ENCODE results near the gene MAGI2.

Gene MAGI2

DNA sequence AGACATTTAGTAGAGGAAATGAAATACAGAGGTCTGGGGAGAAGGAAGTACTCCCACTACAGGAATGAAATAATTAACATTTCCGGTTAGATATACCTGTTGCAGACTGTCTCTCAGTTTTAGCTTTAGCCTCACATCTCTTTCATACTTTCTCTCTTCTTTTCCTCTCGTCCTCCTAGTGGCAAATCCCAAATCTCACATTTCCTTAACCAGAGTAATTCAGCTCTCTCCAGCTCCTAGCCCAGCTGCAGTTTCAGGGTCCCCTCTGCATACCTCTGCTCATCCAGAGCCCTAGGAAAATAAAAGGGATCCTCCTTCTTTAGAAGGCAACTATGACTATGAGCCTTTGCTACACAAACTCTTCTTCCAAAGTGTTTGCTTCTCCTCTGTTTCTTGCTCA, 1011.7 kb downstream of the MAGI2 start:
- DNase-seq: peak; percentile 11

DNA sequence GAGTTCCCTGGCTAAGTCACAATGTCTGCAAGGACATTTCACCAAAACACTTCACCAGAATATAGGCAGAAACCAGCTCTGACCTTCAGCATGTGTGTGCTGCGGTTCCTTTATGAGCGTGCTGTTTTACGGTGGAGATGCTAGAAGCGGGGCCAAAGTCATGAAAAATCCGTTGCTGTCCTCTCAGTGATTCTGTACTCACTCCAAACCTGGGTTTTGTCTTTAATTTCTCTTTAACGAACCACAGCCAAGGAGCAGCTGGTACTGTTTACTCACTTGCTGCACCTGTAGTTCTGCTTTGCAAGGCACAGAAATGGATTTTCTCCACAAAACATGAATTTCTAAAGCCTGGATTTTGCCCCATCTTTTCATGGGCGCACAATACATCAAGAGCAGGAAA, 1015.0 kb downstream of the MAGI2 start:
- peak; percentile 52 for DNase-seq

DNA sequence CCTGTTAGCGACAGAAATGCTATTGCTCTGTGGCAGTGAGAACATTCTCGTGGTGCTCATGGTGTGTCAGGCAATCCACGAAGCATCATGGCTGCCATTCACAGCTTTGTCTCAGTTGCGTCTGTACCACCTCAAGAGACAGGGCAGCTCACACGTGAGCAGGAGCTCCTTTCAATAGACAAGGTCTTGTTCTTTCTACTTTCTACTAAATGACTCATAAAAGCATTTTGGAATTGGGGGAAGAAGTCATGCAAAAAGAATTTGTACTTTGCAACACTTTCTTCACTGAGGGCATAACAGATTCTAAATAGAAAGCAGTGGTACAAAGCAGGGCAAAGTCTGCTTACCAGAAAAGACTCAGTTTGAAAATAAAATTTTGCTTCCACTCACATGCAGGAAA, 1016.3 kb downstream of the MAGI2 start:
- no peak for DNase-seq

DNA sequence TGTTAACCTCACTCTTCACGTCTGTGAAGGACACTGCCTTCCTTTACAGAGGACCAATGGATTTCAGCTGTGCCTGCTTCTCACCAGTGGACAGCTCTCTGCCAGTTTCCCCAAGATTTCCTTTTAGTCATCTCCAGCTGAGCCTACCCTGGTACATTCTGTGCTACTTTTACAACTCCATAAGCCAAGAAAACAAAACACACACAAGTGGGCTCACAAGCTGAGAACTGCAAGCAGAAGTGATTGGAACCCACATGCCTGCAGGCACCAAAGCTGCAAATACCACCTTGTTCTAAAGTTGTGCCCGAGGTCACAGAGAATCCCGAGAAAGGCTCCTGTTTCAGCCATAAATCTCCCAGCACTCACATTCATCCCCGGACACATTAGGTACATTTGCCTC, 1018.1 kb downstream of the MAGI2 start:
- DNase-seq: no peak

DNA sequence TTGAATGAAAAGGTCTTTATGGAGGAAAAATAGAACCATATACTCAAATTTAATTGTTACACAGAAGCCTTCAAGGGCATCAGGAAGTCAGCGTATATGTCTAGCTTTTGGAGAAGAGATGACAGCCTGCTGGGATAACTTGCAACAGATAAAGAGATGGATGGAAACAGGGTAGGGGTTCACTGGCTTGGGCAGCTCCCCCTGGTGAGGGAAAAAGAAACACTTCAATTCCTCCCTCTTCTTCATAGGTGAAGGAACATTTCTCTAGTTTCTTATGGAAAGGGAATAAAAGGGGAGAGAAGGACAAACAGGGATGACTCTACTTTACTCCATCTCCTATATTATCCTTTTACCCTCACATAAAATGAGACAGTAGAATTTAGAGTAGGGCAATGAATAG, 1019.2 kb downstream of the MAGI2 start:
- peak; percentile 16 for DNase-seq

DNA sequence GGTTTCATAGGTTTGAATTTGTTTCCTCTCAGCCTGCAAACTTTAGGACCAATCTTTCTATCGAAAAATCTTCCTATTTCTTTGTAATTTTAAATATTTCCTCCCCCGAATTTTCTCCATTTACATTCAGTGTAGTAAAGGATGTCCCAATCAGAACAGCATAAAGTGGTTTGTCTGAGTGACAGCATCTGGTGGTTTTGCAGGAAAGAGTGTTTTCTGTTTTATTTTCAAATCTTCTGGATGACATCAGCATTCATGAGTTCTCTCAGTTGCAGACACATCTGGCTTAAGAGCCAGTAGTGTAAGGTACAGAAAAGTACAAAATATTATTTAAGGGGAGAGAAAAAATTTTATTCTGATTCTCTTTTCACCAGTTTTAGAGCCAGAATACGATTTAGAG, 1020.0 kb downstream of the MAGI2 start:
- no peak for DNase-seq

DNA sequence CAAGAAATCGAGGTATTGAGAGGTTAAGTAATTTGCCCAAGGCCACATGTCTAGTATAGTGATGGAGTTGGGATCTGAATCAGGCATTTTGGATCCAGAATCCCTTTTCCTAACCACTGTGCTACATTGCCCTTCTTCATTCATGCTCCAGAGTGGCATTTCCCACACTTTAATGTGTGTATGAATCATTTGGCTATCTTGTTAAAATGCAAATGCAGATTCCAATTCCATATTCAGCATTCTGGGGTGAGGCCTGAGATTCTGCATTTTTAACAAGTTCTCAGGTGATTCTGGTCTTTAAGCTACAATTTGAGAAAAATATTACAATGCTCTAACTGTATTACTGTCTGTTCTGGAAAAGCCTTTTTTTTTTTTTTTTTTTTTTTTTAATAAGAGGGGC, 1023.6 kb downstream of the MAGI2 start:
- DNase-seq: no peak

DNA sequence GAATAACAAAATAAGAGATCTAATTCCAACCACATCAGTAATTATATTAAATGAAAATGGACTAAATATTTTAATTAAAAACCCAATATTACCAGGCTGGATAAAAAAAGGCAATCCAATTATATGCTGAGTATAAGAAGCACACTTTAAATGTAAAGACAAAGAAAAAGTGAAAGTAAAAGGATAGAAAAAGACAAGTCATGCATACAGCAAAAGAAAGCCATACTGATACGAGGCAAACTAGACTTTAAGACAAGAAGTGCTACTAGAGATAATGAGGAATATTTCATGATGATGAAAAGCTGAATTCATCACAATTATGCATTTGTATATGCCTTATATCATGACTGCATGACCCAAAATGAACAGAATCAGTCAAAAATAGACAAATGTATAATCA, 1026.3 kb downstream of the MAGI2 start:
- DNase-seq: no peak

DNA sequence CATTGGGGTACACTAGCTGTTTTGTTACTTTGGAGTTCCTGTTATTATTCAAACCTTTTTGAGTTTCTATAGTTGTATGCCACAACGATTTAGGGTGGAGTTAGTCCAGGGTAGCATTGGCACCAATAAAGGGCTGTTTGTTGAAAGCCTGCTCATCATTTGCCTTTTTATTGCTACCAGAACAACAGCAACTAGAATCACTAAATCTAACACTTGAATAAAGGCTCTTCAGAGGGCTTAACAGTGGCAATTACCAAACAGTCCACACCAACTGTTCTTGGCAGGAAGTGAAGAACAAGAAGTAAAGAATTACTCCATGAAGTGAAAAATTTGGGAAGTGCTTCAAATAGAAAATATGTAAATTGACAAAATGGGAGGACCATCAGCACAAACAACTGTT, 1033.5 kb downstream of the MAGI2 start:
- no peak for DNase-seq

DNA sequence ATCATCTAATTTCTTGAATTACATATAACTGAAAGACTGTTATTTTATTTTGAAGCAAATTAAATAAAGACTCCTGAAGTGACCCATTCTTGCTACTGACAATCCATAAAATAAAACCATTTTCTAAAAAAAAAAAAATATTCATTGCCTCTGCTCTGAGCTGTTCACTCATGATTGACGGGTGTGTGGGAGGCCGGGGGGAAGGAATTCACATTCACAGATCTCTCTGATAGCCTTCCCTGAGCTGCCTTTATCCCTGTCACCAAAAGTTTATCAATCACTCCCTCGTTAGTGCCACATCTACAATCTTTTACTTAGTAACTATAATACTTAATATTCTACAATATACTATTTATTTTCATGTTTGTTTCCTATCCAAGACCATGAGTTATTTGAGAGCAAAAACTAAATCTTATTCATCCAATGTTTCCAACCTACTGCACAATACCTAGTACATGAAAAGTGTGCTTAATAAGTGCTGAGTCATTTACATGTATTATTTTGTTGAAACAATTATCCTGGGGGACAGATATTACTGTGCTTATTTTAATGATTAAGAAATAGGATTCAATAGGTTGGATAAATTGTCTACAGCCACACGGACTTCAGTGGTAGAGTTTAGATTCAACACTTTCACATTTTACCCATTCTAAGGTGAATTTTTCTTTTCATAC, 1036.2 kb downstream of the MAGI2 start:
- no peak for DNase-seq

DNA sequence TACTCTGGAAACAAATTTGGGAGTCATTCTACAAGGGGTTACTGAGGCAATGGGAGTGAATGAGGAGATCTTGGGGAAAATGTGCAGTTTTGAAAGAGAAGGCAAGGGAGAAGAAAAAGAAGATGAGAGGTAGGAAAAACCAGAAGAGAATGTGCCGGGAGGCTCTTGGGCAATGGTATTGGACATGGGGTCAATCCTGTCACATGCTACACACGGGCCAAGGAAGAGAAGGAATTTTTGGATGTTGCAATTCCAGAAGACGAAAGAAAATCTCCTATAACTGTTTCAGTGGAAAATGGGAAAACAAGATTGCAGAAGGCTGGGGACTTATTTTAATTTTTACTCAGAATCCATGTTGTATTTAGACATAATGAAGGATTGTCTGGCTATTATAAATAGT, 1039.9 kb downstream of the MAGI2 start:
- DNase-seq: no peak

DNA sequence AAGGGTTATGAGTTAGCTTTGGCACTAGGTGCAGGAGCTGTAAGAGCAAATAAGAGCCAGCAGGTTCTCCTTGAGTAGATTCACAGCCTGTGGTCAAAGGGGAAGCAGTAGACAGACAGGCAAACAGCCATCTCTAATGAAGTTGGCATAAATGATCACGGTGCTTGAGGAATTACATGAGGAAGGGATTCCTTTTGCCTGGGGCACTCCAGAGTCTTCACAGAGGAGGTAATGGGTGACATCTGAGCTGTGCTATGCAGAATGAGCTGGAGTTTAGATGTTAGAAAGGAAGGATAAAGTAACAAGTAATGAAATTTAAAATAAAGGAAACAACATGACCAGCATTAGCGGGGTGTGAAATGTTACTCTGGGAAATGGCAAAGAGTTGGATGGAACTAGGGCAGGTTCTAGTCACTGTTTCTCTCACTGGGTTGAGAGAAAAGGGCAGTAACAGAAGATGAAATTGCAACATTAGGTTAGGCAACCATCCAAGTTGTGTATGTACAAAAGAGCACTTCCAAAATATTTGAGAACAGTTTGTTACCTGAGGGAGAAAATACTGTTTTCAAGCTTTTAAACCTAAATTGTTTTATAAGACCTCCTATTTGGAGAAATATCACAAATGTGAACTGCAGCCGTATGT, 1041.1 kb downstream of the MAGI2 start:
- DNase-seq: no peak

DNA sequence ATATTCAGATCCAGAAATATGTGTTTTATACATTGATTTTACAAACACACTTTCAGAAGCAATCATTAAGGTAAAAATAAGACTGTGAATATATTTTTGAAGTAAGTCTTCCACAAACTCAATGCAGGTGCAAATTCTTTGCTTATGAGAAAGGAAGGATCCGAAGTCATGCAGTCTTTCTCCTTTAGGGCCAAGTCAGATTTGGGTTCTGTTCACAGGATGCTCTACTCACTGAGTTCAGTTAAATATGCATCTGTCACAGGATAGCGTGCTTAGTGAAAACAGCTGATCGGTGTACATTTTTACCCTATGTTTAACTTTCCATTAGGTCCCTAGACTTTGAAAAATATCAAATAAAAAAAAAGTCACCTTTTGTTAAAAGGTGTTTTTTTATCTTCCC, 1046.4 kb downstream of the MAGI2 start:
- DNase-seq: no peak

DNA sequence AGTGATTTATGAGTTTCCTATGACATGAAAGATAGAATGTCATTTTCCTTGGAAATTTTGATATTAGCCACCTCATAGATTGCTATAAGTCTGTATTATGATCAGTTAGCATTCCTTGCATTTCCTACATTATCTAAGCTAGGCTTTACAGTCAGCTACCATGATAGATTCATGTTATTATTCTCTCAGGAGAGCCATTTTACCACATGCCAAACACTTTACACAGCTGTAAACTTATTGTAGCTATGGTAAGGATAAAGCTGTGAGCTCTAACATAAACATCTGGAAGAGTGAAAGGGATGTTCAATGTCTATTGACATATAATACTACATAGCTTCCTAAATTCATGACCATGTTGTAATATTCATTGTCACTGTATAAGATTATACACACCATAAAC, 1046.9 kb downstream of the MAGI2 start:
- no peak for DNase-seq

DNA sequence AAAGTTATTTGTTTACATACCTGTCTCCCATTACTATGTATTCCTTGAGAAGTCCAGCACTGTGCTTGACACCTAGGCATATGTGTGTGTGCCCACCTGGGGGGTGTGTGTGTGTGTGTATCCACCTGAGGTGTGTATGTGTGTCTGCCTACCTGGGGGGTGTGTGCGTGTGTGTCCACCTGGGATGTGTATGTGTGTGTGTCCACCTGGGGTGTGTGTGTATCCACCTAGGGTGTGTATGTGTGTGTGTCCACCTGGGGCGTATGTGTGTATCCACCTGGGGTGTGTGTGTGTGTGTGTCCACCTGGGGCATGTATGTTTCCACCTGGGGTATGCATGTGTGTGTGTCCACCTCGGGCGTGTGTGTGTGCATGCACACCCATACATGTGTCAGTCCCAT, 1051.4 kb downstream of the MAGI2 start:
- DNase-seq: no peak

DNA sequence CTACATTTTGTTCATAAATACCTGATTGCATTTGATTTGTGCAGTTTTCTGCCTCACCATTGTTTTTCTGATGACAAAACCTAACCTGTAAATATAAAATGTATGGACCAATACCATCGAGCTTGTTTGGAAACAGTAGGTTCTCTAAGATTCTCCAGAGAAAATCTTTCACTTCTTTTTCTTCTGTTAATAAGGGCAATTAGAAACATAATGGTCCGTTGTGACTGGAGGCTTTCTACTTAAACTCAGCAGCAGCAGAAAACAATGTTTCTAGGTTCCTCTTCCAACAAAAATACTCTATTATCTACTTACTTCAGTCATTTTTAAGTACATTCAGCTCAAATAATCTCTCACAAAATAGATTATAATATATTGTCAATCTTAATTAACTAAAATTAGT, 1053.4 kb downstream of the MAGI2 start:
- no peak for DNase-seq

DNA sequence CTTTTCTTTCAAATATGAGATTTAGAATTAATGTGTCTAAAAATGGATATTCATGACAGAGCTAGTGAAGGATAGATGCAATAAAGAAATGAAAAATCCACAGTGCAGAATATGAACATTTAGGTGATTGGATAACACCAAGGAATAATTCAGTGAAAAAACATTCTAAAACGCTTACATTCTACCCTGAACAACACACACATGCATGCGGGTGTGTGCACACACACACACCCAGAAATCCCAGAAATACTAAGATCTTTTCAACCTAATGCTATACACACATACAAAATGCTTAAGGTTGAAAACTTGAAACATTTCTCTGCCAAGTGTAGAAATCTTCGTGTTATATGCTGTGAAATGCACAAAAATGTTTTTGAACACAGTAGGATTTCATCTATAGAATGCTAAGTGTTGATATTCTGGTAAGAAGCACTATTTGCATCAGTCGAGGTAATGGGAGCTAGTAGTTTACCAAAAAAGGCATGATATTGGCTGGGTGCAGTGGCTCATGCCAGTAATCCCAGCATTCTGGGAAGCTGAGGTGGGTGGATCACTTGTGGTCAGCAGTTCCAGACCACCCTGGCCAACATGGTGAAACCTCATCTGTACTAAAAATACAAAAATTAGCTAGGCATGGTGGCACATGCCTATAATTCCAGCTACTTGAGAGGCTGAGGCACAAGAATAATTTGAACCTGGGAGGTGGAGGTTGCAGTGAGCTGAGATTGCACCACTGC, 1054.3 kb downstream of the MAGI2 start:
- DNase-seq: no peak

DNA sequence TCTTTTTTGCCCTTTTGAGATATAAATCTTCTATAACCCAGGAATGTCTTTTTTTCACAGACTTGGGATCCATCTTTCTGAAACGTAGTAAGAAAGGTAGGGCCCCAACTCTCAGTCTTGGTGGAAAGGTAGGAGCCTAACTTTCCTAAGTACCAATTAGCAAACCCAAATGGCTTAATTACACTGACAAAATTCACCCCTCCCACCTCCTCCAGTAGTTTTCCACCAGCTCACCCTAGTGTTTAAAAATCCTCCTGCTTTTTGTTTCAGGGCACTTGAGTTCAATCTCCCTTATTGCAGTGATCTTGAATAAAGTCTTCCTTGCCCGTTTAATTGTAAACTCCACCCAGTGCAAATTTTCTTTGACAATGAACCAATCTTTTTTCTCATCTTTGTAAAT, 1054.9 kb downstream of the MAGI2 start:
- DNase-seq: no peak

DNA sequence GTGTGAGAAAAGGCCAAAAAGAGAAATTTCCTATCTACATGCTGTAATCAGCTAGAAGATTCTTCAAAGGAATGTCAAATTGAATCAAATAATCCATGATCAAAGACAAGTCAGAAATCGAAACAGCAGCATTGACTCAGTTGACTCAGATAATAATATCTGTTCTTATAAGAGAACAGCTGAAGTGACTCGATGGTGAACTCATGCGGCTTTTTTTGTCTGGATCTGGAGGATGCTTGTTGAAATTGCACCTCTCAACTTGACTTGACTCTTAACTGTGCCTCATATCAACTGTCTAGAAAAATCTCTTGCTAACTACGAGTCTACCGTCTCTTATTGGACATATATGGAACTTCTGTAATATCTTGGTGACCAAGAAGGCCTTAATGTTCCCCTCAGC, 1055.4 kb downstream of the MAGI2 start:
- no peak for DNase-seq

DNA sequence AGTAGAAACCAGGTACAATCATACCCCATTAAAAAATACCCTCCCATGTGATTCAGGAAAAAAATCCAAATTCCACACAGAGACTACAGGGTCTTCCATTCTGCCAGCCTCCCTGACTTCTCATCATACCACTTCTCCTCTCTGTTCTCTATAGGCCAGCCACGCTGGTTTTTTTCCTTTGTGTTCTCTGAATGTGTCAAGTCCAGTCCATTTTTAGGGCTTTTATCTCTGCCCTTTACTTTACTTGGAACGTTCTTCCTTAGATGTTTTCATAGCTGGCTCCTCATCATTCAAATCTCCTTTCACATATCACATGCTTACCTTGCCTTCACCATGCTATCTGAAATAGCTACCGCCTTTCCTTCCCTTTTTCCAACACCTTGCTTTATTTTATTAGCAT, 1057.3 kb downstream of the MAGI2 start:
- DNase-seq: no peak

DNA sequence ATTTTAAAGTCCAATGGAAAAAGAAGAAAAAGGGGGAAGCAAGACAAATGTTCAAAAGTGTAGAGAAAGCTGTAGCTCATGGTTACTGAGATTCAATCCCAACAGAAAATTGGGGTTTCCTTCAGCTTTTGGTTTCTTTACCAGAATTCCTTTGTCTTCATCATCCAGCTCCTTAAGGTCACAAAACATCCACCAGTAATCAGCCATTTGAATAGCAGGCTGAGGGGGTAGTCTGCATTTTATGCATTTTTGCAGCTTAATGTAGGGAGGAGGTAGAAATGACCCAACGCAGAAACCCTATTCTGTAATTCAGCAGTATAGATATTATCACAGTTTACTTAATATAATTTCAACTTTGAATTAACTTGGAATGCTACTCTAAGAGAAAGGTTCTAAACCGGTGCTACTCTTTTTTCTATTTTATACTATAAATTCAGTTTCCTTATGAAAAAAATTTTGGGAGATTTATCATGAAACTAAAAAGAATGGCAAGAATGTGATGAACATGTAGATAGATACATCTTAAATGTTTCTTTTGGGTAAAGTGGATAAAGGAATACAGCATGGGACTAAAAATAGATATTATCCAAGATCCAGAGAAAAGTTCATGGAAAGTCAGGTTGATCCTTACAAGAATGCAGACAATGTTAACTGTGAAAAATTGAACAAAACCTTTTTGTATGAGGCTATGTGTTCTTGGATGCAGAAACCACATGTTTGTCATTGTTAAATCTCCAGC, 1058.0 kb downstream of the MAGI2 start:
- no peak for DNase-seq

DNA sequence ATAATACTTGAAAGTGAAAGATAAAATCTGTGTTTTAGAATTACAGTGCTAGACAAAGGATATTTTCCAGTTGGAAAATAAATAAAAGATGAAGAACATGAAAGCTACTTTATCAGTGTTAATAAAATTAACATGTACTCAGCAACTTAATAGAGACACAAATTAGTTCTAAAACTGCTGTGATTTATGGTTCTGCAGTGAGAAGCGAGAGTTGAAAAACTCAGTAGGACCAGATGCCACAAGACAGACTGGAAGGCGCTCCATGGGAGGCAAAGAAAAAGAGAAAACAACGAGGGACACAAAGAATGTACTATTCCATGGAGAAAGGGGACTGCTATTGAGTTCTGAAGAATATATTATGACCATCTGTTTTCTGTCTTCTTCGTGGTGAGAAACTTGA, 1064.4 kb downstream of the MAGI2 start:
- no peak for DNase-seq

DNA sequence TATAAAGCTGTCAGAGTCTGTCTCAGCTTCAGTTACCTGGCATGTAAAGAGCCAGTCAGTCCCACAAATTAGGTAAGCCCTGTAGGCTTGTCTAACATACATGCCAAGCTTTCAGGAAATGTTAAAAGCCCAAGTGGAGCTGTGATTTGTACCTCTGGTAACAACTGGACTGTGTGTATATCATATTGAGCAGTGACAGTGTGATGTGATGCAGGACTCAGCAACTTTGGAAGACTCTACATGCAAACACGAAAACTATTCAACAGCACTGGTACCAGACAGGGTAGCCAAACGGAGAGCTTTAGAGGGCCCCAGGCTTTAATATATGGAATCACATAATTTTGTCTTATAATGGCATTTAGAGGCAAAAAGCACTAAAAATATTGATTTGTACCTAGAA, 1066.9 kb downstream of the MAGI2 start:
- no peak for DNase-seq
